A673 (cell line): Measurements from ENCODE around the gene DEGS1.

Experiments
- EZH2 ChIP-seq: fragments of 200-600 bp; sonication (generic); IDR thresholded peaks from 2 replicates; pipeline ENCODE4 v1.6.1; 2017; ENCODE audit warnings: borderline replicate concordance, low read depth, mild to moderate bottlenecking, mixed read lengths, antibody characterized with exemption, low read length; ENCODE audit not compliant: poor library complexity, severe bottlenecking
- TF ChIP-seq, protein P1 (sequence below): fragments of 300-800, 200-600 bp; sonication (generic); conservative IDR thresholded peaks from 2 replicates; pipeline ENCODE4 v1.5.1; 2017; ENCODE audit warnings: low read depth, mild to moderate bottlenecking, antibody characterized with exemption, low read length, moderate library complexity, mixed read lengths

DNA sequence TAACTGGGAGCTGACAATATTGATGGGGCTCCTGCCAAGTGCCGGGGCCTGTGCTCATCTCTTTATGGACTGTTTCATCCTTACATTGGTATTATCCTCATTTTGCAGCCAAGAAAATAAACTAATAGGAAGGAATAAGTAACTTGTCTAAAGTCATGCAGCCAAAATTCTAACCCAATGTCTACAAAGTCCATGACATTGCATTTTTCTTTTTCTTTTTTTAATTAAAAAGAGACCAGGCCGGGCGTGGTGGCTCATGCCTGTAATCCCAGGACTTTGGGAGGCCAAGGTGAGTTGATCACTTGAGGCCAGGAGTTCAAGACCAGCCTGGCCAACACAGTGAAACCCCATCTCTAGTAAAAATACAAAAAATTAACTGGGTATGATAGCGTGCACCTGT lies 18.8 kb downstream of the DEGS1 start:
- TF ChIP-seq, protein P1, sequence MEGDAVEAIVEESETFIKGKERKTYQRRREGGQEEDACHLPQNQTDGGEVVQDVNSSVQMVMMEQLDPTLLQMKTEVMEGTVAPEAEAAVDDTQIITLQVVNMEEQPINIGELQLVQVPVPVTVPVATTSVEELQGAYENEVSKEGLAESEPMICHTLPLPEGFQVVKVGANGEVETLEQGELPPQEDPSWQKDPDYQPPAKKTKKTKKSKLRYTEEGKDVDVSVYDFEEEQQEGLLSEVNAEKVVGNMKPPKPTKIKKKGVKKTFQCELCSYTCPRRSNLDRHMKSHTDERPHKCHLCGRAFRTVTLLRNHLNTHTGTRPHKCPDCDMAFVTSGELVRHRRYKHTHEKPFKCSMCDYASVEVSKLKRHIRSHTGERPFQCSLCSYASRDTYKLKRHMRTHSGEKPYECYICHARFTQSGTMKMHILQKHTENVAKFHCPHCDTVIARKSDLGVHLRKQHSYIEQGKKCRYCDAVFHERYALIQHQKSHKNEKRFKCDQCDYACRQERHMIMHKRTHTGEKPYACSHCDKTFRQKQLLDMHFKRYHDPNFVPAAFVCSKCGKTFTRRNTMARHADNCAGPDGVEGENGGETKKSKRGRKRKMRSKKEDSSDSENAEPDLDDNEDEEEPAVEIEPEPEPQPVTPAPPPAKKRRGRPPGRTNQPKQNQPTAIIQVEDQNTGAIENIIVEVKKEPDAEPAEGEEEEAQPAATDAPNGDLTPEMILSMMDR = no peak
- TF ChIP-seq EZH2 = no peak
